ENCODE data around the gene MAPT. TPM values are rescaled to one million over a fixed set of nuclear protein-coding genes. Genes with fewer than 3 reads are reported as not detected.
"Not testable (repeated sequence)": the region's sequence is repeated elsewhere in the genome, so short reads cannot be mapped to it uniquely, and the experiment has no call there.

Gene MAPT
- total RNA-seq, 1 donor from 2014 or later = 0.06 TPM

DNA sequence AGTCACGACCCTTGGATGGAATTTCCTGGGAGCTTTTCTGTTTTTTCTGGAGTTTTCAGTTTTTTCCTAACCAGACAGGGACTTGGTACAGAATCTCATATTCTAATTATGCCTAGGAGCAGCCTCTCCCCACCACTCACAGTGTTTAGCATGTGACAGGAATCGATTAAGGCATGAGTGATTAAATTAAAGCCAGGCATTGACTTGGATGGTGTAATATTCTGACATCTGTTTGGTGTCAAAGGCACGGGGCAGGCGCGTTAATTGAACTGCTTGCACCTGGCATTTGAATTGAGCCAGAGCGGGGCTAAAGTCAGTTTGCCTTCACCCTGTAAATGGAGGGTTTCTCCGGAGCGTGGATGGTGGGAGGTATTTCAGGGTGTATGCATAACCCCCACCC is 11.9 kb downstream of the MAPT start:
- H3K4me3 ChIP-seq (ENCODE audit: low read depth, low read length) = no peak overlapping the region
- DNase-seq (ENCODE audit: low read depth) = no peak
- TF ChIP-seq, protein P1, sequence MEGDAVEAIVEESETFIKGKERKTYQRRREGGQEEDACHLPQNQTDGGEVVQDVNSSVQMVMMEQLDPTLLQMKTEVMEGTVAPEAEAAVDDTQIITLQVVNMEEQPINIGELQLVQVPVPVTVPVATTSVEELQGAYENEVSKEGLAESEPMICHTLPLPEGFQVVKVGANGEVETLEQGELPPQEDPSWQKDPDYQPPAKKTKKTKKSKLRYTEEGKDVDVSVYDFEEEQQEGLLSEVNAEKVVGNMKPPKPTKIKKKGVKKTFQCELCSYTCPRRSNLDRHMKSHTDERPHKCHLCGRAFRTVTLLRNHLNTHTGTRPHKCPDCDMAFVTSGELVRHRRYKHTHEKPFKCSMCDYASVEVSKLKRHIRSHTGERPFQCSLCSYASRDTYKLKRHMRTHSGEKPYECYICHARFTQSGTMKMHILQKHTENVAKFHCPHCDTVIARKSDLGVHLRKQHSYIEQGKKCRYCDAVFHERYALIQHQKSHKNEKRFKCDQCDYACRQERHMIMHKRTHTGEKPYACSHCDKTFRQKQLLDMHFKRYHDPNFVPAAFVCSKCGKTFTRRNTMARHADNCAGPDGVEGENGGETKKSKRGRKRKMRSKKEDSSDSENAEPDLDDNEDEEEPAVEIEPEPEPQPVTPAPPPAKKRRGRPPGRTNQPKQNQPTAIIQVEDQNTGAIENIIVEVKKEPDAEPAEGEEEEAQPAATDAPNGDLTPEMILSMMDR (conservative IDR thresholded peaks at IDR 0.05; ENCODE audit: low read depth, low read length) = no peak

DNA sequence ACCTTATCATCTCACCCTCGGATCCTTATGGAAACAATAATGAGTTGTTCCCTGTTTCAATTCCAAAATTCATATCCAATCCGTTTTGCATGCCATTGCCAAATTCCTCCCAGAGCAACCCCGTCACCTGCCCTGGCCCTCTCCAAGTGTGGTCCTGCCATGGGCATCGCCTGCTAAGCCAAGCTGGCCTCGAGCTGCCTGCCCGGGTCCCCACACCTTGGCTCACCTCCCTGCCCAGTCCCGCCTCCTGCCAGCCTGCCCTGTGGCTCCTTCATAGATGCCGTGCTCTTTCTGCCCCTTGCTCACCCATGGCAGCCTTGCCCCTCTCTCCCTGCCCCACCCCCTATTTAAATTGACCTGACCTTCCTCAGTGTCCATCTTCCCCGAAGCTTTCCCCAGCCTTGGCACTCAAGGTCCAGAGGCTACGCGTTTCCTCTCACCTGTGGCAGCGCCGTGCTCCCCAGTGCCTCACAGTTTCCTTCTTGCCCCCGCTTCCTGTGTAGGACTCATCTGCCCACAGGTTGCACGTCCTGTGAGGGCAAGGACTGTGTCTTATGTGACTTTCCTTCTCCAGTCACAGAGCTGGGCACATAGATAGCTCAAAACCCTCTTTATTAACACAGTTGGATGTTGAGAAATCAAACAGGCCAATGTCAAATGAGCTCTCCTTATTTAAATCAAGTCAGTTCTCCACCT is 12.7 kb downstream of the MAPT start:
- no peak overlapping the region for H3K4me3 ChIP-seq (ENCODE audit: low read depth, low read length)
- DNase-seq (ENCODE audit: low read depth) = no peak
- TF ChIP-seq, protein P1 (conservative IDR thresholded peaks at IDR 0.05; ENCODE audit: low read depth, low read length) = no peak

DNA sequence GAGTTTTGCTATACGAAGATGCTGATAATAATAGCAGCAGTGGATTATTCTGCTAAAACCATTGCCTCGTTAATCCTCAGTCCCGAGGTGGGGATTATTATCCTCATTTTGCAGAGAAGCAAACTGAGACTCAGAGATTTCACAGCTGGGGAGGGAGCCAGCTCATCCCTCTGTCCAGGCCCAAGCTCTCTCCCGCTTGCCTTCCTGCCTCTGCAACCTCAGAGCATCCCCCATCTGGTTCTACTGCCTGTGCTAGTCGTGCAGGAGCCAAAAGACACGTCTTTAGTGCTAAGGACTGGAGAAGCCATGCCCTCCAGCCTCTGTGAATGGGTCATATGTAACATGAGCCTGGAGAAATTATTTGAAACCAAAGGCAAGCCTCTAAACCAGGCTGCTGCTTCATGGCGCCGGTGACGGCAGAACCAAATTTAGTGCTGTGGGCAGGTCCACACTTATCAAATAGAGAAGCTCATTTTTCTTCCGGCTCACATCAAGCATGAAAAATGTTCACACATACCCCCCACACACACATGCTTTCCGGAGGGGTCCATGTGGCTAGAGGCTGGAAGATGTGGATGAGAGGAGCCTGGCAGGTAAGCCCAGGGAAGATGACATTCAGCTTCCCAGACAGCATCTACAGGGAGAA is 13.5 kb downstream of the MAPT start:
- no peak for DNase-seq (ENCODE audit: low read depth)
- no peak overlapping the region for H3K4me3 ChIP-seq (ENCODE audit: low read depth, low read length)
- TF ChIP-seq, protein P1 (conservative IDR thresholded peaks at IDR 0.05; ENCODE audit: low read depth, low read length) = no peak

- H3K4me3 ChIP-seq (ENCODE audit: low read depth, low read length) = no peak overlapping the region
- TF ChIP-seq, protein P1 (conservative IDR thresholded peaks at IDR 0.05; ENCODE audit: low read depth, low read length) = no peak
- no peak for DNase-seq (ENCODE audit: low read depth)
These were observed 14.1 kb downstream of the MAPT start for GRCh38 chr17:45908460-45908859.

DNA sequence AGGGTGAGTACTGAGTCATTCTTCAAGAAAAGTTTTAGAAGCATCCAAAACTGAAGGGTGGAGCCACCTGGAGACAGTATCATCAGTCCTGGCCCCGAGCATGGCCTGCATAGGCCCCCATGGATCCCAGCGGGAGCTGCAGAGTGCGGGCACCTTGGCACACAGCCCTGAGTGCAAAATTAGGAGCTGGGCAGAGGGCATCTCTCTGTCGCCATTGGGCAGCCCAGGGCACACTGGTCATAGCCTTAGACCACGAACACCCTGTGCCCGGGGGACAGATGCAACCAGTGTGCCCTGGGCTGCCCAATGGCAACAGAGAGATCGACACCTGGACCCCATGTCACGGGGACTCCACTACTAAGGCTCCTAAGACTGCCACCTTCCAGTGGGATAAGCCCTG is 14.6 kb downstream of the MAPT start:
- no peak overlapping the region for H3K4me3 ChIP-seq (ENCODE audit: low read depth, low read length)
- TF ChIP-seq, protein P1 (conservative IDR thresholded peaks at IDR 0.05; ENCODE audit: low read depth, low read length) = no peak
- no peak for DNase-seq (ENCODE audit: low read depth)

- no peak for DNase-seq (ENCODE audit: low read depth)
- TF ChIP-seq, protein P1 (conservative IDR thresholded peaks at IDR 0.05; ENCODE audit: low read depth, low read length) = no peak
These were observed 16.3 kb downstream of the MAPT start for GRCh38 chr17:45910667-45911066.

GRCh38 chr17:45912319-45912718 is 18.0 kb downstream of the MAPT start:
- TF ChIP-seq, protein P1 (conservative IDR thresholded peaks at IDR 0.05; ENCODE audit: low read depth, low read length) = no peak
- no peak overlapping the region for H3K4me3 ChIP-seq (ENCODE audit: low read depth, low read length)
- DNase-seq (ENCODE audit: low read depth) = no peak

More at GRCh38 chr17:45910667-45911066, 16.3 kb downstream of the MAPT start:
- no peak overlapping the region for H3K4me3 ChIP-seq (ENCODE audit: low read depth, low read length)

DNA sequence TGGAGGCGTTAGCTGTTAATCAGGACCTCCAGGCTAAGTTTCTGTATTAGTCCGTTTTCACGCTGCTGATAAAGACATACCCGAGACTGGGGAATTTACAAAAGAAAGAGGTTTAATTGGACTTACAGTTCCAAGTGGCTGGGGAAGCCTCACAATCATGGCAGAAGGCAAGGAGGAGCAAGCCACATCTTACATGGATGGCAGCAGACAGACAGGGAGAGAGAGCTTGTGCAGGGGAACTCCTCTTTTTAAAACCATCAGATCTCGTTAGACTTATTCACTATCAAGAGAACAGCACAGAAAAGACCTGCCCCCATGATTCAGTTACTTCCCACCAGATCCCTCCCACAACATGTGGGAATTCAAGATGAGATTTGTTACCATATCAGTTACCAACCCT is 18.7 kb downstream of the MAPT start:
- H3K4me3 ChIP-seq (ENCODE audit: low read depth, low read length); DNase-seq (ENCODE audit: low read depth): not testable (repeated sequence)

All from epithelial cell of proximal tubule (primary cell).